ENCODE results near the gene TENM4. TPM values are rescaled to one million over a fixed set of nuclear protein-coding genes. Genes with fewer than 3 reads are reported as not detected.

Gene TENM4
- polyA plus RNA-seq, 1 donor from 2014 or later: 16.8 TPM

GRCh38 chr11:79237091-79237490 is 203.7 kb downstream of the TENM4 start:
- no peaks in the 10 kb centered on the region for H3K9me2 ChIP-seq (ENCODE audit: insufficient read depth, low read length)
- H3K9ac ChIP-seq (ENCODE audit: low read length): no peak overlapping the region

GRCh38 chr11:79236541-79236971 is 204.3 kb downstream of the TENM4 start:
- Histone ChIP-seq H2AFZ (ENCODE audit: low read depth, low read length) (no peak overlapping the region), H3K9me3 (ENCODE audit: low read length) (no peaks in the 10 kb centered on the region), H3K4me3 (ENCODE audit: low read length) (no peak overlapping the region), H3F3A (ENCODE audit: insufficient read depth, low read length, poor library complexity, severe bottlenecking) (no peaks in the 10 kb centered on the region), H3K9me2 (ENCODE audit: insufficient read depth, low read length) (no peaks in the 10 kb centered on the region), H3K9ac (ENCODE audit: low read length) (no peak overlapping the region), H3K4me2 (ENCODE audit: low read length) (no peak overlapping the region), H3K79me2 (replicated peaks; ENCODE audit: insufficient read depth, low read length) (no peaks in the 10 kb centered on the region), H3K27me3 (ENCODE audit: insufficient read depth, low read depth, low read length) (no peaks in the 10 kb centered on the region), H3K36me3 (ENCODE audit: insufficient read depth, low read length) (no peaks in the 10 kb centered on the region), H3K27ac (ENCODE audit: low read length) (no peak overlapping the region), H4K20me1 (ENCODE audit: insufficient read depth) (no peaks in the 10 kb centered on the region)
- no peak for TF ChIP-seq MXI1 (conservative IDR thresholded peaks at IDR 0.05; ENCODE audit: poor library complexity, severe bottlenecking)
- no peak for TF ChIP-seq TAF1 (IDR thresholded peaks at IDR 0.05; ENCODE audit: low read depth)
- no peak for TF ChIP-seq EZH2 (IDR thresholded peaks at IDR 0.05; ENCODE audit: borderline replicate concordance, insufficient read depth, low read length, poor library complexity, severe bottlenecking)
- TF ChIP-seq, protein P1, sequence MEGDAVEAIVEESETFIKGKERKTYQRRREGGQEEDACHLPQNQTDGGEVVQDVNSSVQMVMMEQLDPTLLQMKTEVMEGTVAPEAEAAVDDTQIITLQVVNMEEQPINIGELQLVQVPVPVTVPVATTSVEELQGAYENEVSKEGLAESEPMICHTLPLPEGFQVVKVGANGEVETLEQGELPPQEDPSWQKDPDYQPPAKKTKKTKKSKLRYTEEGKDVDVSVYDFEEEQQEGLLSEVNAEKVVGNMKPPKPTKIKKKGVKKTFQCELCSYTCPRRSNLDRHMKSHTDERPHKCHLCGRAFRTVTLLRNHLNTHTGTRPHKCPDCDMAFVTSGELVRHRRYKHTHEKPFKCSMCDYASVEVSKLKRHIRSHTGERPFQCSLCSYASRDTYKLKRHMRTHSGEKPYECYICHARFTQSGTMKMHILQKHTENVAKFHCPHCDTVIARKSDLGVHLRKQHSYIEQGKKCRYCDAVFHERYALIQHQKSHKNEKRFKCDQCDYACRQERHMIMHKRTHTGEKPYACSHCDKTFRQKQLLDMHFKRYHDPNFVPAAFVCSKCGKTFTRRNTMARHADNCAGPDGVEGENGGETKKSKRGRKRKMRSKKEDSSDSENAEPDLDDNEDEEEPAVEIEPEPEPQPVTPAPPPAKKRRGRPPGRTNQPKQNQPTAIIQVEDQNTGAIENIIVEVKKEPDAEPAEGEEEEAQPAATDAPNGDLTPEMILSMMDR (IDR thresholded peaks at IDR 0.05; ENCODE audit: poor library complexity, severe bottlenecking): no peak
- no peak for TF ChIP-seq SMC3 (conservative IDR thresholded peaks at IDR 0.05; ENCODE audit: poor library complexity)
- no peak for TF ChIP-seq RAD21 (conservative IDR thresholded peaks at IDR 0.05)
- TF ChIP-seq EP300 (conservative IDR thresholded peaks at IDR 0.05; ENCODE audit: poor library complexity, severe bottlenecking): no peak
- TF ChIP-seq POLR2AphosphoS5 (IDR thresholded peaks at IDR 0.05): no peak

More at GRCh38 chr11:79237091-79237490, 203.7 kb downstream of the TENM4 start:
- no peaks in the 10 kb centered on the region for H3K9me3 ChIP-seq (ENCODE audit: low read length)
- no peaks in the 10 kb centered on the region for H3K79me2 ChIP-seq (replicated peaks; ENCODE audit: insufficient read depth, low read length)
- H3K4me2 ChIP-seq (ENCODE audit: low read length): no peak overlapping the region
- no peaks in the 10 kb centered on the region for H3K27me3 ChIP-seq (ENCODE audit: insufficient read depth, low read depth, low read length)
- no peaks in the 10 kb centered on the region for H4K20me1 ChIP-seq (ENCODE audit: insufficient read depth)
- no peak overlapping the region for H3K4me3 ChIP-seq (ENCODE audit: low read length)
- no peak overlapping the region for H3K27ac ChIP-seq (ENCODE audit: low read length)
- H3F3A ChIP-seq (ENCODE audit: insufficient read depth, low read length, poor library complexity, severe bottlenecking): no peaks in the 10 kb centered on the region
- TF ChIP-seq TAF1 (IDR thresholded peaks at IDR 0.05; ENCODE audit: low read depth) (no peak), EZH2 (IDR thresholded peaks at IDR 0.05; ENCODE audit: borderline replicate concordance, insufficient read depth, low read length, poor library complexity, severe bottlenecking) (no peak), RAD21 (conservative IDR thresholded peaks at IDR 0.05) (no peak), EP300 (conservative IDR thresholded peaks at IDR 0.05; ENCODE audit: poor library complexity, severe bottlenecking) (no peak), REST (IDR thresholded peaks at IDR 0.05; ENCODE audit: borderline replicate concordance) (no peak), SMC3 (conservative IDR thresholded peaks at IDR 0.05; ENCODE audit: poor library complexity) (no peak), MXI1 (conservative IDR thresholded peaks at IDR 0.05; ENCODE audit: poor library complexity, severe bottlenecking) (no peak), POLR2AphosphoS5 (IDR thresholded peaks at IDR 0.05) (no peak)
- TF ChIP-seq, protein P1 (IDR thresholded peaks at IDR 0.05; ENCODE audit: poor library complexity, severe bottlenecking): no peak
- H2AFZ ChIP-seq (ENCODE audit: low read depth, low read length): no peak overlapping the region
- H3K36me3 ChIP-seq (ENCODE audit: insufficient read depth, low read length): no peaks in the 10 kb centered on the region
